HG03457 (cell line): ENCODE data around the gene RGPD3.
"Not testable (repeated sequence)": the region's sequence is repeated elsewhere in the genome, so short reads cannot be mapped to it uniquely, and the experiment has no call there.

Source experiments
- ATAC-seq: cut with Tn5 transposase; IDR thresholded peaks from one replicate; pipeline ENCODE4 v1.9.1; 2021; ENCODE audit warnings: moderate number of reproducible peaks; ENCODE audit not compliant: unreplicated experiment

The RGPD3 gene

GRCh38 chr2:106486551-106487385 lies 18.6 kb upstream of the RGPD3 start, which contains the start of gene CD8B2:
TSS of gene CD8B2 (plus strand) at chr2:106487364. CDS start at chr2:106487427, 63 bp downstream.
- ATAC-seq: not testable (repeated sequence)

- ATAC-seq: not testable (repeated sequence)
Measured at GRCh38 chr2:106479563-106479962, 11.3 kb upstream of the RGPD3 start.

- not testable (repeated sequence) for ATAC-seq
Measured at GRCh38 chr2:106477647-106478046, 9.4 kb upstream of the RGPD3 start.

GRCh38 chr2:106470658-106471057 lies 2.4 kb upstream of the RGPD3 start:
- ATAC-seq: not testable (repeated sequence)

DNA sequence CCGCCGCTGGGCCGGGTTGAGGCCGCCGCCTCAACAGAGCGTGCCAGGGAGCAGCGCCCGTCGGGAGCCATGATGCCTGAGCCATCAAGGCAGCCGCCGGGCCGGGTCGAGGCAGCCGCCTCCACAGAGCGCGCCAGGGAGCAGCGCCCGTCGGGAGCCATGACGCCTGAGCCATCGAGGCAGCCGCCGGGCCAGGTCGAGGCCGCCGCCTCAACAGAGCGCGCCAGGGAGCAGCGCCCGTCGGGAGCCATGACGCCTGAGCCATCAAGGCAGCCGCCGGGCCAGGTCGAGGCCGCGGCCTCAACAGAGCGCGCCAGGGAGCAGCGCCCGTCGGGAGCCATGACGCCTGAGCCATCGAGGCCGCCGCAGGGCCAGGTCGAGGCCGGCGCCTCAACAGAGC lies 697 bp downstream of the RGPD3 start:
- ATAC-seq: not testable (repeated sequence)

DNA sequence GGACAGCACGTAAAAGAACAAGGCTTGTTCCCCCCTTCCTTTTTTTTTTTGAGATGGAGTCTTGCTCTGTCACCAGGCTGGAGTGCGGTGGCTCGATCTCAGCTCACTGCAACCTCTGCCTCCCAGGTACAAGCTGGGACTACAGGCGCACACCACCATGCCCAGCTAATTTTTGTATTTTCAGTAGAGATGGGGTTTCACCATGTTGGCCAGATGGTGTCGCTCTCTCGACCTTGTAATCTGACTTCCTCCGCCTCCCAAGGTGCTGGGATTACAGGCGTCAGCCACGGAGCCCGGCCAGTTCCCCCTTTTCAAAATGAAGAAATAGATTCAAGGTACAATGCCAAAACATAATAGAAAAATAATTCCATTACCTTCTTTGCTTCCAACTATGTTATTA lies 6.3 kb downstream of the RGPD3 start:
- ATAC-seq: not testable (repeated sequence)

DNA sequence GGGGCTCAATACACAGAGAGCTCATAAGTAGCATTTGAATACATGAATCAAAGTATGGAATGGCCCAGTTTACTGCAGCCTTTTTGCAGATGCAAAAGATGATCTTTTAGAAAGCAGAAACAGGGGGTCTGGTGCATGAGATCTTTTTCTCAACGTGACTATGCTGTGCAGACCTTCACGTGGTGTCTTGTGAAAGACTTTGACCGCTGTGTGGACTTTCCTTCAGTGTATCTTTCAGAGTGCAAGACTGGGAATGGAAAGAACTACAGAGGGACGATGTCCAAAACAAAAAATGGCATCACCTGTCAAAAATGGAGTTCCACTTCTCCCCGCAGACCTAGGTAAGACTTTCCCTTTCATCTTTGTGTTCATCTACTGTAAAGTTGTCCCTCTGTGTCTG lies 77.5 kb downstream of the RGPD3 start:
- ATAC-seq: not testable (repeated sequence)

- ATAC-seq: not testable (repeated sequence)
Measured at GRCh38 chr2:106388814-106389410, 79.3 kb downstream of the RGPD3 start.

DNA sequence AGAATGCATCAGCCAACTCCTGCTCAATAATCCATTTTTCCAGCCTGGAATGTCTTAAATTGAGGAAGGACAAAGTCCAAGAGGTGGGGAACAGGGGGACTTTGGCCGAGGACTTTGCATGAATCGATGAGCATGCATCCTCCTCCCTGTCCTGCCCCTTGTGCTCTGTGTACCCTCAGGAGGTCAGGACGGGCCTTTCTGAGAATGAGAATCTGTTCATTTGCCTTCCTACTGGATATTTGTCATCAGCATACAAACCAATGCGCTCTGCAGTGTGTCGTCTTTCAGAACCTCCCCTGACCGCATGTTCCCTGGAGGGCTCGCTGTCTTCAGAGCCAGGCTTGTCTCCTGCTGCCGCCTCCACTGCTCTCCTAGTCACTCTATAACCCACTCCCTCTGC lies 83.7 kb downstream of the RGPD3 start:
- not testable (repeated sequence) for ATAC-seq

GRCh38 chr2:106381867-106382266 lies 86.3 kb downstream of the RGPD3 start:
- not testable (repeated sequence) for ATAC-seq

- ATAC-seq: not testable (repeated sequence)
Measured at GRCh38 chr2:106379567-106379966, 88.6 kb downstream of the RGPD3 start.

DNA sequence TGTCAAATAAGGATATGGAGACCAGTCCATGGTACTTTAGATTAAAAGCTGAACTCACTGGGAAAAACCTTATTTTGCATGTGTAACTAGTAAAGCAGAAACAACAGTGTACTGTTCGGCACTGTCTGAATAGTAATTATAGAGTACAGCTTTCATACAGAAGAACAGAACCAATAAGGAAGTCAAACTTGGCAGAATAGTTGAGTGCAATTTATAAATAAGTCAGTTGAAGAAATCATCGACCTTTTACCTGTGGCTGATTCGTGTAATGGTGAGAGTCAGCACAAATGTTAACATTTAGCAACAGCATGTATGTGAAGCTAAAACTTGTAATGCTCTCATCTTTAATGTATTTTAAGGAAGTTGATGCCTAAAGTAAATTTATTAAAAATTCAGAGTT lies 99.0 kb downstream of the RGPD3 start:
- not testable (repeated sequence) for ATAC-seq

- no peak for ATAC-seq
Measured at GRCh38 chr2:106366204-106366885, 101.9 kb downstream of the RGPD3 start.

- no peak for ATAC-seq
Measured at GRCh38 chr2:106363791-106364190, 104.4 kb downstream of the RGPD3 start.

GRCh38 chr2:106362789-106363188 lies 105.4 kb downstream of the RGPD3 start:
- no peak for ATAC-seq

- ATAC-seq: no peak
Measured at GRCh38 chr2:106359512-106359911, 108.7 kb downstream of the RGPD3 start.

DNA sequence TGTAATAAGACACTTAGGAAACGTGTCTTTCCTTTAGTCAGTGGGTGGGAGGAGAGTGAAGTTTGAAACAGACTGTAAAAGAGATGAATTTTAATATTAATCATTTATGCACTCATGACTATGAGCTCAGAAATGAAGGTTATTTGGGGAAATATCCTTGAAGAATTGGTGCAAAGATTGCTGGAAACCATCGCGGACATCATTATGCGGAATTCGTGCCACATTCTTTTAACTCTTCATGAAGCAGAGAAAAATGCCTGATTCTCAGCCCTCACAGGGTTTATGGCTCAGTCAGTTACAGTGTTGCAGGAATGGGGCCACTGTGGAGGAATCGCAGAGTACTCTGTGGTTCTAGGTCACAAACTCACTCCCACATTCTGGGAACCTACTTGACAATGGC lies 109.7 kb downstream of the RGPD3 start:
- no peak for ATAC-seq

GRCh38 chr2:106358081-106358480 lies 110.1 kb downstream of the RGPD3 start:
- ATAC-seq: peak; percentile 87

DNA sequence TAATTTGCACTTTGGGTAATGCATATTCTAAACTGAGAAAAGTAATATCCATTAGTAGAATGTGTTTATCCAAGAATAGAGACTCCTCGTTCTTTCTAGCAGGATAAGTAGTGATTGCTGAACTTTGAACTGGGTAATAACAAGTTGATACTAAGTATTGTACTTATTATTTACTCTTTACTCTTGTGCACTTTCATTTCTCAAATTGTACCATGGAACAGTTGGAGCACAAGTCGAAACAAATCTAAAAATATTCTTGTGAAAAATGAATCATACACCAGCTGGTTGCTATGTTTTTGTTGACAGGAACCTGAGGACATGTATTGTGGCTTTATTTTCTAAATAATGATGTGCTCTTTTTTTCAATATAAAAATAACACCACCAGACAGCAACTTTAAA lies 111.9 kb downstream of the RGPD3 start:
- ATAC-seq: no peak

- no peak for ATAC-seq
Measured at GRCh38 chr2:106353676-106354075, 114.5 kb downstream of the RGPD3 start.

DNA sequence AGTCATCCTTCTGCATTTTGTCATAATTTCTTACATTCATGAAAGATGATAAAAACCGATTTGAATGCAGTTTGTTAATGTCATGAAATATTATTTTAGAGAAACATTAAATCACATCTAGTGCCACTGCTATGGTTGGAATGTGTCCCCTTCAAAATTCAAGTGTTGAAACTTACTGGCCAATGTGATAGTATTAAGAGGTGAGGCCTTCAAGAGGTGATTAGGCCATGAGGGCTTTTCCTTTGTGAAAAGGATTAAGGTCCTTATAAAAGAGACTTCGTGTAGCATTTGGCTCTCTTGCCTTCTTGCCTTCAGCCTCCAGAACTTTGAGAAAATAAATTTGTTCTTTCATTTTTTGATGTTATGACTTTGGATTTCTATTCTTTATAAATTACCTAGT lies 117.2 kb downstream of the RGPD3 start:
- ATAC-seq: no peak

- no peak for ATAC-seq
Measured at GRCh38 chr2:106344302-106344701, 123.9 kb downstream of the RGPD3 start.
